HepG2 (cell line): ENCODE measurements around the gene SLC27A1. TPM values are rescaled to one million over a fixed set of nuclear protein-coding genes. Genes with fewer than 3 reads are reported as not detected.

Source experiments
- ATAD3A ChIP-seq: sonication (generic); formaldehyde crosslinking; IDR thresholded peaks from 2 replicates; pipeline ENCODE4 v1.4.0; 2020; ENCODE audit warnings: missing genetic modification reagents
- FOXP1 ChIP-seq, 2 experiments: fragments of 450-650 bp in 1 of 2; IDR thresholded peaks; 2 replicates each; pipeline ENCODE4 v1.6.1; 2017 to 2018; ENCODE audit warnings: antibody characterized with exemption in 1 of 2
- HES4 ChIP-seq: sonication (generic); formaldehyde crosslinking; IDR thresholded peaks from 2 replicates; pipeline ENCODE4 v1.9.0; 2021; ENCODE audit warnings: mild to moderate bottlenecking, missing genetic modification reagents, borderline replicate concordance
- HOXA5 ChIP-seq: sonication (generic); formaldehyde crosslinking; IDR thresholded peaks from 2 replicates; pipeline ENCODE4 v1.4.0; 2020; ENCODE audit warnings: missing genetic modification reagents
- KDM2A ChIP-seq: sonication (generic); formaldehyde crosslinking; IDR thresholded peaks from 2 replicates; pipeline ENCODE4 v1.4.0; 2020; ENCODE audit warnings: low read depth, missing genetic modification reagents, borderline replicate concordance
- NFATC3 ChIP-seq: sonication (generic); formaldehyde crosslinking; IDR thresholded peaks from 2 replicates; pipeline ENCODE4 v1.5.1; 2020; ENCODE audit warnings: mild to moderate bottlenecking, missing genetic modification reagents
- PCBP2 ChIP-seq: fragments of 200-400 bp; formaldehyde crosslinking; optimal IDR thresholded peaks from 2 replicates; pipeline ENCODE3; 2018; ENCODE audit warnings: low read length, low read depth; ENCODE audit not compliant: poor library complexity, severe bottlenecking
- PPARG ChIP-seq: conservative IDR thresholded peaks from 2 replicates; pipeline ENCODE4 v1.6.1; 2016; ENCODE audit warnings: missing biosample characterization, missing genetic modification reagents
- RXRB ChIP-seq: IDR thresholded peaks from 2 replicates; pipeline ENCODE4 v1.6.1; 2016; ENCODE audit warnings: borderline replicate concordance, missing genetic modification reagents, missing compliant biosample characterization
- TBX2 ChIP-seq: sonication (generic); formaldehyde crosslinking; IDR thresholded peaks from 2 replicates; pipeline ENCODE4 v1.5.0; 2020; ENCODE audit warnings: missing genetic modification reagents, mild to moderate bottlenecking, borderline replicate concordance
- TBX3 ChIP-seq: fragments of 450-650 bp; IDR thresholded peaks from 2 replicates; pipeline ENCODE4 v1.6.1; 2017; ENCODE audit warnings: antibody characterized with exemption, mild to moderate bottlenecking, inconsistent platforms, borderline replicate concordance
- TEAD2 ChIP-seq: sonication (generic); formaldehyde crosslinking; IDR thresholded peaks from 2 replicates; pipeline ENCODE4 v1.9.0; 2021; ENCODE audit warnings: missing genetic modification reagents
- ZC3H13 ChIP-seq: sonication (generic); formaldehyde crosslinking; IDR thresholded peaks from 2 replicates; pipeline ENCODE4 v1.8.1; 2023; ENCODE audit warnings: mild to moderate bottlenecking, missing genetic modification reagents, moderate library complexity
- ZNF24 ChIP-seq: fragments of 450-650 bp; IDR thresholded peaks from 2 replicates; pipeline ENCODE4 v1.6.1; 2017; ENCODE audit warnings: antibody characterized with exemption, mild to moderate bottlenecking
- ZNF251 ChIP-seq: sonication (generic); formaldehyde crosslinking; IDR thresholded peaks from 2 replicates; pipeline ENCODE4 v1.9.0; 2021; ENCODE audit warnings: mild to moderate bottlenecking, missing genetic modification reagents
- ZNF44 ChIP-seq: sonication (generic); formaldehyde crosslinking; IDR thresholded peaks from 2 replicates; pipeline ENCODE4 v1.5.1; 2020; ENCODE audit warnings: mild to moderate bottlenecking, missing genetic modification reagents
- ZNF614 ChIP-seq: IDR thresholded peaks from 2 replicates; pipeline ENCODE4 v1.6.1; 2018; ENCODE audit warnings: missing biosample characterization, missing genetic modification reagents, inconsistent platforms, borderline replicate concordance
- ZNF75D ChIP-seq: sonication (generic); formaldehyde crosslinking; IDR thresholded peaks from 2 replicates; pipeline ENCODE4 v1.8.1; 2023; ENCODE audit warnings: missing genetic modification reagents, mild to moderate bottlenecking, borderline replicate concordance
- ZNF768 ChIP-seq: sonication (generic); formaldehyde crosslinking; IDR thresholded peaks from 2 replicates; pipeline ENCODE4 v1.4.0; 2020; ENCODE audit warnings: missing genetic modification reagents
- polyA plus RNA-seq, 8 experiments: library from polyadenylated mRNA; depleted of rRNA in 3 of 8; stranded (reverse) in 7 of 8; unstranded in 1 of 8; fragments of >200 nt; fragmentation: Illumina TruSeq in 4 of 8; extraction: Trizol in 4 of 8; gene quantifications; 2 replicates each; pipeline versions ENCODE4 v1.2.1 to v1.2.3, GENCODE V29; 2011 to 2016; ENCODE audit warnings: low read depth in 4 of 8, missing spikeins in 1 of 8, mixed read lengths in 1 of 8; ENCODE audit not compliant: insufficient read depth in 1 of 8
- total RNA-seq, 5 experiments: library from RNA; depleted of rRNA; stranded (reverse); fragments of >200 nt; fragmentation: Illumina TruSeq; extraction: Trizol; gene quantifications; 2 replicates each; pipeline ENCODE4 v1.2.3, GENCODE V29; 2016; ENCODE audit warnings: low read depth in 1 of 5
- TF ChIP-seq, protein P1 (sequence below): sonication (generic); formaldehyde crosslinking; conservative IDR thresholded peaks from 2 replicates; pipeline ENCODE4 v1.4.0; 2020; ENCODE audit warnings: missing genetic modification reagents
- TF ChIP-seq, protein P2 (sequence below): sonication (generic); formaldehyde crosslinking; IDR thresholded peaks from 2 replicates; pipeline ENCODE4 v1.4.0; 2020; ENCODE audit warnings: missing genetic modification reagents, borderline replicate concordance
- TF ChIP-seq, protein P3 (sequence below): sonication (generic); formaldehyde crosslinking; IDR thresholded peaks from 2 replicates; pipeline ENCODE4 v1.9.0; 2022; ENCODE audit warnings: missing genetic modification reagents, mild to moderate bottlenecking, borderline replicate concordance
- TF ChIP-seq, protein P4 (sequence below): sonication (generic); formaldehyde crosslinking; IDR thresholded peaks from 2 replicates; pipeline ENCODE4 v1.4.0; 2020; ENCODE audit warnings: missing genetic modification reagents, mild to moderate bottlenecking, borderline replicate concordance

Gene SLC27A1
- total and polyA plus RNA-seq, 2 of the 13 experiments (the other 11 are each of a cell fraction or from before 2014, with no cell fraction given), result 4.1 to 8.8 TPM

DNA sequence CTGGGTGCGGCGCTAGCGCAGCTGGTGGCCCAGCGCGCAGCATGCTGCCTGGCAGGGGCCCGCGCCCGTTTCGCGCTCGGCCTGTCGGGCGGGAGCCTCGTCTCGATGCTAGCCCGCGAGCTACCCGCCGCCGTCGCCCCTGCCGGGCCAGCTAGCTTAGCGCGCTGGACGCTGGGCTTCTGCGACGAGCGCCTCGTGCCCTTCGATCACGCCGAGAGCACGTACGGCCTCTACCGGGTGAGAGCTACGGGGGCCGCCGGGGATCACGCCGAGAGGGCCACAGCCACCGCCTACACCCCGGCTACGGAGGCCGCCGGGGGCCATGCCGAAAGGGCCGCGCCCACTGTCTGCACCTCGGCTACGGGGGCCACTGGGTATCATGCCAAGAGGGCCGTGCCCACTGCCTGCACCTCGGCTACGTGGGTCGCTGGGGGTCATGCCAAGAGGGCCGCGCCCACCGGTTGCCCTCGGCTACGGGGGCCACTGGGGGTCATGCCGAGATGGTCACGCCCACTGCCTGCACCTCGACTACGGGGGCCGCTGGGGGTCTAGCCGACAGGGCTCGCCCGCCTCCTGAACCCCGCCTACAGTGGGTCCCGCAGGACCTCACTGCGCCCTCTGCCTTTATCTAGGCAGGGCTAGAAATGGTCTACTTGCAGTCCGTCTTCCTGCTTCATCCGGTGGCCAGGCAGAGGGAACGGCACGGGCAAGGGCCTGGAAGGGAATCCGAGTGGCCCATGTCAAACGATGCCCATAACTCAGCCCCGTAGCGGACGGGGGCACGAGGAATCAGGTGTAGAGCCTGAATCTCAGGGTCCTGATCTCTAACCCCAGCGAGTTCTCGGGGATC is 41.6 kb downstream of the SLC27A1 start (continued):
- TF ChIP-seq HES4 (CRISPR knock-in tag) (peak; percentile 98), HOXA5 (CRISPR knock-in tag) (peak; percentile 90), ZNF251 (peak; percentile 90; the same call in 1 of the 2 replicates), FOXP1 (IDR thresholded peaks at IDR 0.05) (no peak), FOXP1 (CRISPR knock-in tag; IDR thresholded peaks at IDR 0.05) (no peak), NFATC3 (CRISPR knock-in tag) (peak; percentile 12; the same call in 1 of the 2 replicates), PCBP2 (no peak), ZNF768 (CRISPR knock-in tag) (peak; percentile 52; the same call in 1 of the 2 replicates), ZNF75D (peak; percentile 65; the same call in 1 of the 2 replicates), TEAD2 (CRISPR knock-in tag) (peak; percentile 50; the same call in 1 of the 2 replicates), ZNF44 (CRISPR knock-in tag) (peak; percentile 97), KDM2A (CRISPR knock-in tag) (peak; percentile 72; the same call in 1 of the 2 replicates), ZNF24 (no peak), ZNF614 (CRISPR knock-in tag) (peak; percentile 86; the same call in 1 of the 2 replicates), ZC3H13 (peak; percentile 92), PPARG (0 out of 2 replicates have a peak, but pooled peaks have one; percentile 13), RXRB (peak; percentile 62), ATAD3A (no peak), TBX3 (peak; percentile 74), TBX2 (CRISPR knock-in tag) (peak; percentile 92)
- TF ChIP-seq, protein P1, sequence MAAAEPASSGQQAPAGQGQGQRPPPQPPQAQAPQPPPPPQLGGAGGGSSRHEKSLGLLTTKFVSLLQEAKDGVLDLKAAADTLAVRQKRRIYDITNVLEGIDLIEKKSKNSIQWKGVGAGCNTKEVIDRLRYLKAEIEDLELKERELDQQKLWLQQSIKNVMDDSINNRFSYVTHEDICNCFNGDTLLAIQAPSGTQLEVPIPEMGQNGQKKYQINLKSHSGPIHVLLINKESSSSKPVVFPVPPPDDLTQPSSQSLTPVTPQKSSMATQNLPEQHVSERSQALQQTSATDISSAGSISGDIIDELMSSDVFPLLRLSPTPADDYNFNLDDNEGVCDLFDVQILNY, result peak; percentile 49
- TF ChIP-seq, protein P2, sequence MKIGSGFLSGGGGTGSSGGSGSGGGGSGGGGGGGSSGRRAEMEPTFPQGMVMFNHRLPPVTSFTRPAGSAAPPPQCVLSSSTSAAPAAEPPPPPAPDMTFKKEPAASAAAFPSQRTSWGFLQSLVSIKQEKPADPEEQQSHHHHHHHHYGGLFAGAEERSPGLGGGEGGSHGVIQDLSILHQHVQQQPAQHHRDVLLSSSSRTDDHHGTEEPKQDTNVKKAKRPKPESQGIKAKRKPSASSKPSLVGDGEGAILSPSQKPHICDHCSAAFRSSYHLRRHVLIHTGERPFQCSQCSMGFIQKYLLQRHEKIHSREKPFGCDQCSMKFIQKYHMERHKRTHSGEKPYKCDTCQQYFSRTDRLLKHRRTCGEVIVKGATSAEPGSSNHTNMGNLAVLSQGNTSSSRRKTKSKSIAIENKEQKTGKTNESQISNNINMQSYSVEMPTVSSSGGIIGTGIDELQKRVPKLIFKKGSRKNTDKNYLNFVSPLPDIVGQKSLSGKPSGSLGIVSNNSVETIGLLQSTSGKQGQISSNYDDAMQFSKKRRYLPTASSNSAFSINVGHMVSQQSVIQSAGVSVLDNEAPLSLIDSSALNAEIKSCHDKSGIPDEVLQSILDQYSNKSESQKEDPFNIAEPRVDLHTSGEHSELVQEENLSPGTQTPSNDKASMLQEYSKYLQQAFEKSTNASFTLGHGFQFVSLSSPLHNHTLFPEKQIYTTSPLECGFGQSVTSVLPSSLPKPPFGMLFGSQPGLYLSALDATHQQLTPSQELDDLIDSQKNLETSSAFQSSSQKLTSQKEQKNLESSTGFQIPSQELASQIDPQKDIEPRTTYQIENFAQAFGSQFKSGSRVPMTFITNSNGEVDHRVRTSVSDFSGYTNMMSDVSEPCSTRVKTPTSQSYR (CRISPR knock-in tag), result no peak; the same call in 1 of the 2 replicates
- TF ChIP-seq, protein P3, sequence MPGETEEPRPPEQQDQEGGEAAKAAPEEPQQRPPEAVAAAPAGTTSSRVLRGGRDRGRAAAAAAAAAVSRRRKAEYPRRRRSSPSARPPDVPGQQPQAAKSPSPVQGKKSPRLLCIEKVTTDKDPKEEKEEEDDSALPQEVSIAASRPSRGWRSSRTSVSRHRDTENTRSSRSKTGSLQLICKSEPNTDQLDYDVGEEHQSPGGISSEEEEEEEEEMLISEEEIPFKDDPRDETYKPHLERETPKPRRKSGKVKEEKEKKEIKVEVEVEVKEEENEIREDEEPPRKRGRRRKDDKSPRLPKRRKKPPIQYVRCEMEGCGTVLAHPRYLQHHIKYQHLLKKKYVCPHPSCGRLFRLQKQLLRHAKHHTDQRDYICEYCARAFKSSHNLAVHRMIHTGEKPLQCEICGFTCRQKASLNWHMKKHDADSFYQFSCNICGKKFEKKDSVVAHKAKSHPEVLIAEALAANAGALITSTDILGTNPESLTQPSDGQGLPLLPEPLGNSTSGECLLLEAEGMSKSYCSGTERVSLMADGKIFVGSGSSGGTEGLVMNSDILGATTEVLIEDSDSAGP (CRISPR knock-in tag), result peak; percentile 97
- TF ChIP-seq, protein P4, sequence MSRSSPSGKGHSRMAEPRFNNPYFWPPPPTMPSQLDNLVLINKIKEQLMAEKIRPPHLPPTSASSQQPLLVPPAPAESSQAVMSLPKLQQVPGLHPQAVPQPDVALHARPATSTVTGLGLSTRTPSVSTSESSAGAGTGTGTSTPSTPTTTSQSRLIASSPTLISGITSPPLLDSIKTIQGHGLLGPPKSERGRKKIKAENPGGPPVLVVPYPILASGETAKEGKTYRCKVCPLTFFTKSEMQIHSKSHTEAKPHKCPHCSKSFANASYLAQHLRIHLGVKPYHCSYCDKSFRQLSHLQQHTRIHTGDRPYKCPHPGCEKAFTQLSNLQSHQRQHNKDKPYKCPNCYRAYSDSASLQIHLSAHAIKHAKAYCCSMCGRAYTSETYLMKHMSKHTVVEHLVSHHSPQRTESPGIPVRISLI, result peak; percentile 83
